GM12878 (cell line): ENCODE measurements around the gene ANKHD1. TPM values are rescaled to one million over a fixed set of nuclear protein-coding genes. Genes with fewer than 3 reads are reported as not detected.

Experiments
- ATAC-seq: fragments of 200-7000 bp; cut with Tn5 transposase; 3 replicates; pipeline ENCODE4 v1.9.1; 2020; ENCODE audit warnings: mild to moderate bottlenecking, moderate library complexity
- BruUV-seq: library from RNA; stranded (reverse); fragments of 400-500 nt; replicated peaks from 2 replicates; lab custom pipeline; 2021; lab: Mats Ljungman, UMichigan
- CTCF ChIA-PET: fragments of 300-600 bp; sonication (Branson Sonifier 250); formaldehyde crosslinking; extraction: SDS; loops from one replicate; lab custom pipeline; 2021; ENCODE audit warnings: inconsistent platforms; lab: Yijun Ruan, JAX
- POLR2A ChIA-PET: fragments of 350-600 bp; formaldehyde crosslinking; extraction: SDS; loops from one replicate; lab custom pipeline; 2021; ENCODE audit warnings: inconsistent platforms; lab: Charles Lee
- RAD21 ChIA-PET: fragments of 300-600 bp; sonication (Branson Sonifier 250); formaldehyde crosslinking; loops from one replicate; lab custom pipeline; 2023; ENCODE audit warnings: antibody characterized with exemption; ENCODE audit not compliant: unreplicated experiment; lab: Charles Lee
- SMC1A ChIA-PET: fragments of 300-600 bp; sonication (Branson Sonifier 250); formaldehyde crosslinking; loops from one replicate; lab custom pipeline; 2023; ENCODE audit not compliant: unreplicated experiment, uncharacterized antibody; lab: Charles Lee
- DNase-seq: peaks from one replicate; pipeline ENCODE4 v3.0.0-alpha.2; 2011; ENCODE audit warnings: low read depth, low spot score
- FAIRE-seq: peaks from 3 replicates; lab custom pipeline; 2011; peaks lifted over from hg19 to GRCh38; lab: Jason Lieb, UNC
- H2AFZ ChIP-seq: 2 replicates; pipeline ENCODE4 v1.6.0; 2011; ENCODE audit warnings: low read depth, low read length, control low read depth; ENCODE audit not compliant: control insufficient read depth
- H3K27ac ChIP-seq: 2 replicates; pipeline ENCODE4 v1.5.1; 2011; ENCODE audit warnings: control low read depth; ENCODE audit not compliant: control insufficient read depth, insufficient read depth
- H3K27me3 ChIP-seq, 2 experiments: replicated peaks in 1 of 2; 2 replicates each; pipeline versions ENCODE4 v1.6.0 to v1.6.1; 2011; ENCODE audit warnings: low read length in 1 of 2; ENCODE audit not compliant: control insufficient read depth in 2 of 2, insufficient read depth in 2 of 2
- H3K36me3 ChIP-seq, 2 experiments: 2 replicates each; pipeline ENCODE4 v1.5.1; 2011; ENCODE audit warnings: low read length in 1 of 2; ENCODE audit not compliant: control insufficient read depth in 2 of 2, insufficient read depth in 2 of 2
- H3K4me1 ChIP-seq: 2 replicates; pipeline ENCODE4 v1.6.1; 2011; ENCODE audit warnings: mild to moderate bottlenecking, low read length, moderate library complexity, mixed read lengths; ENCODE audit not compliant: control insufficient read depth, insufficient read depth
- H3K4me2 ChIP-seq: 2 replicates; pipeline ENCODE4 v1.6.0; 2011; ENCODE audit warnings: control low read depth; ENCODE audit not compliant: control insufficient read depth, insufficient read depth
- H3K4me3 ChIP-seq: fragments of 200-600 bp; sonication (generic); 2 replicates; pipeline ENCODE4 v1.5.1; 2016
- H3K79me2 ChIP-seq: 2 replicates; pipeline ENCODE4 v1.6.0; 2011; ENCODE audit warnings: low read length; ENCODE audit not compliant: control insufficient read depth, insufficient read depth
- H3K9ac ChIP-seq: 2 replicates; pipeline ENCODE4 v1.8.0; 2011; ENCODE audit warnings: low read length, control low read depth, mixed read lengths; ENCODE audit not compliant: control insufficient read depth, insufficient read depth
- H3K9me3 ChIP-seq: replicated peaks from 3 replicates; pipeline ENCODE4 v1.5.1; 2011; ENCODE audit warnings: mild to moderate bottlenecking, low read length; ENCODE audit not compliant: control insufficient read depth, insufficient read depth
- H4K20me1 ChIP-seq: 2 replicates; pipeline ENCODE4 v1.6.0; 2011; ENCODE audit not compliant: control insufficient read depth, insufficient read depth
- CUX1 ChIP-seq: IDR thresholded peaks from 2 replicates; pipeline ENCODE4 v1.6.1; 2012; ENCODE audit warnings: improper control_type of control experiment, low read depth, low read length; ENCODE audit not compliant: insufficient replicate concordance
- GABPA ChIP-seq: IDR thresholded peaks from 2 replicates; pipeline ENCODE4 v1.6.1; 2014; ENCODE audit warnings: antibody characterized with exemption, low read depth, mild to moderate bottlenecking, inconsistent platforms
- KLF5 ChIP-seq: fragments of 450-650 bp; IDR thresholded peaks from 2 replicates; pipeline ENCODE4 v1.6.1; 2014; ENCODE audit warnings: mild to moderate bottlenecking; ENCODE audit not compliant: partially characterized antibody
- MXI1 ChIP-seq: fragments of 150-350 bp; IDR thresholded peaks from 2 replicates; pipeline ENCODE4 v1.6.1; 2011; ENCODE audit warnings: low read depth, mild to moderate bottlenecking, inconsistent platforms, low read length, improper control_type of control experiment
- TCF7 ChIP-seq: IDR thresholded peaks from 2 replicates; pipeline ENCODE4 v1.6.1; 2014; ENCODE audit warnings: antibody characterized with exemption, borderline replicate concordance
- WRNIP1 ChIP-seq: IDR thresholded peaks from 2 replicates; pipeline ENCODE4 v1.6.1; 2011; ENCODE audit warnings: low read depth, low read length, improper control_type of control experiment, borderline replicate concordance
- ZBED1 ChIP-seq: IDR thresholded peaks from 2 replicates; pipeline ENCODE4 v1.6.1; 2016; ENCODE audit warnings: borderline replicate concordance
- ZBTB33 ChIP-seq: fragments of 450-650 bp; IDR thresholded peaks from 2 replicates; pipeline ENCODE4 v1.6.1; 2017; ENCODE audit warnings: mild to moderate bottlenecking
- WGBS: methylation state at CpG from one replicate; pipeline ENCODE4 v1.1.6; 2016; ENCODE audit warnings: low lambda C conversion rate; ENCODE audit not compliant: insufficient replicate concordance, insufficient coverage; ENCODE audit errors: missing lambda C conversion rate; 5-methylcytosine and 5-hydroxymethylcytosine counted together
- in situ Hi-C: fragments of 300-500 bp; cut with MboI; formaldehyde crosslinking; loops from 9 replicates; pipeline ENCODE4 v1.14.3; 2018; ENCODE audit warnings: mixed read lengths
- intact Hi-C: fragments of 100-400 bp; cut with micrococcal nuclease; formaldehyde crosslinking; loops from one replicate; pipeline ENCODE4 v1.14.2; 2022; ENCODE audit not compliant: unreplicated experiment
- polyA plus RNA-seq, 11 experiments: library from polyadenylated mRNA; depleted of rRNA in 4 of 11; unstranded in 6 of 11; stranded (reverse) in 5 of 11; fragments of >200 nt; fragmentation: Nextera tagmentation in 4 of 11; fragmentation: Illumina TruSeq in 1 of 11; extraction: Ambion mirVana in 4 of 11; extraction: Trizol in 1 of 11; gene quantifications; 1 replicate in 1 of 11; 2 replicates in 10 of 11; pipeline versions ENCODE4 v1.2.1 to v1.2.3, GENCODE V29; 2011 to 2016; ENCODE audit warnings: inconsistent platforms in 2 of 11, missing spikeins in 2 of 11, low read depth in 1 of 11
- total RNA-seq, 4 experiments: library from RNA; depleted of rRNA in 3 of 4; stranded (reverse); fragments of >200 nt in 3 of 4; fragmentation: Illumina TruSeq in 1 of 4; extraction: Trizol in 1 of 4; gene quantifications; 2 replicates each; pipeline versions ENCODE4 v1.2.1 to v1.2.3, GENCODE V29; 2013 to 2021

The ANKHD1 gene
- total and polyA plus RNA-seq, 10 of the 15 experiments (the other 5 are each of a cell fraction or from before 2014, with no cell fraction given): 31.6 to 96.8 (median 74.3) TPM

- TF ChIP-seq ZBTB33: no peak
- no peak for TF ChIP-seq MXI1
- TF ChIP-seq WRNIP1: no peak
- TF ChIP-seq GABPA: no peak
- no peak for TF ChIP-seq TCF7
Observed at GRCh38 chr5:140388052-140388451, 13.6 kb upstream of the ANKHD1 start (continued).

GRCh38 chr5:140391312-140391711 lies 10.3 kb upstream of the ANKHD1 start:
- no peak for DNase-seq
- ChIA-PET SMC1A (no interaction called here), RAD21 (no interaction called here), CTCF (no interaction called here), POLR2A (no interaction called here)
- Histone ChIP-seq H3K36me3 (no peaks in the 10 kb centered on the region), H3K27me3 (no peaks in the 10 kb centered on the region), H3K27ac (no peak overlapping the region), H2AFZ (no peak overlapping the region), H3K9ac (no peak overlapping the region)
- no peak for ATAC-seq
- in situ Hi-C loops: no loop called here
- no peak for FAIRE-seq
- no TSS peak for BruUV-seq
- 95% methylated on average over 1 of the region's 1 CpG for WGBS
- no peak for TF ChIP-seq CUX1
- TF ChIP-seq ZBED1: no peak
- no peak for TF ChIP-seq KLF5
- no peak for TF ChIP-seq MXI1
- TF ChIP-seq, all 136 proteins: peak for 0
- no peak overlapping the region for H3K4me2 ChIP-seq
- no peaks in the 10 kb centered on the region for H4K20me1 ChIP-seq
- H3K9me3 ChIP-seq: no peaks in the 10 kb centered on the region
- H3K79me2 ChIP-seq: no peaks in the 10 kb centered on the region
- no peaks in the 10 kb centered on the region for H3K4me1 ChIP-seq
- intact Hi-C loops: no loop called here
- no peak overlapping the region for H3K4me3 ChIP-seq
